GM19452 (cell line): ENCODE data around the gene SERPINB10.
"Not testable (repeated sequence)": the region's sequence is repeated elsewhere in the genome, so short reads cannot be mapped to it uniquely, and the experiment has no call there.

Experiments
- ATAC-seq: cut with Tn5 transposase; IDR thresholded peaks from one replicate; pipeline ENCODE4 v1.9.1; 2021; ENCODE audit not compliant: unreplicated experiment

The SERPINB10 gene

GRCh38 chr18:63890950-63891304 lies 16.8 kb upstream of the SERPINB10 start:
- no peak for ATAC-seq

GRCh38 chr18:63892566-63892965 lies 15.2 kb upstream of the SERPINB10 start:
- no peak for ATAC-seq

GRCh38 chr18:63894106-63894772 lies 13.5 kb upstream of the SERPINB10 start:
- no peak for ATAC-seq

GRCh38 chr18:63895190-63895589 lies 12.6 kb upstream of the SERPINB10 start:
- ATAC-seq = no peak

GRCh38 chr18:63897072-63897471 lies 10.7 kb upstream of the SERPINB10 start:
- ATAC-seq = no peak

GRCh38 chr18:63899206-63899605 lies 8.6 kb upstream of the SERPINB10 start:
- no peak for ATAC-seq

GRCh38 chr18:63903851-63904570 lies 3.7 kb upstream of the SERPINB10 start:
- no peak for ATAC-seq

GRCh38 chr18:63904694-63905093 lies 3.1 kb upstream of the SERPINB10 start:
- ATAC-seq = no peak

GRCh38 chr18:63905361-63905760 lies 2.4 kb upstream of the SERPINB10 start:
- no peak for ATAC-seq

GRCh38 chr18:63906056-63906455 lies 1.7 kb upstream of the SERPINB10 start:
- ATAC-seq = no peak

GRCh38 chr18:63908858-63909257 lies 1.1 kb downstream of the SERPINB10 start:
- no peak for ATAC-seq

- ATAC-seq = peak; percentile 66
These were observed 2.1 kb downstream of the SERPINB10 start for GRCh38 chr18:63909870-63910269.

GRCh38 chr18:63917817-63918216 lies 10.1 kb downstream of the SERPINB10 start:
- no peak for ATAC-seq

GRCh38 chr18:63922049-63922448 lies 14.3 kb downstream of the SERPINB10 start:
- no peak for ATAC-seq

- no peak for ATAC-seq
These were observed 16.8 kb downstream of the SERPINB10 start for GRCh38 chr18:63924551-63924950.

- no peak for ATAC-seq
These were observed 20.6 kb downstream of the SERPINB10 start for GRCh38 chr18:63928331-63928730.

GRCh38 chr18:63929369-63929768 lies 21.6 kb downstream of the SERPINB10 start:
- not testable (repeated sequence) for ATAC-seq

GRCh38 chr18:63930773-63931354 lies 23.1 kb downstream of the SERPINB10 start:
- ATAC-seq = no peak

- peak; percentile 99 for ATAC-seq
These were observed 28.6 kb downstream of the SERPINB10 start for GRCh38 chr18:63936156-63936931.

- peak; percentile 19 for ATAC-seq
These were observed 29.2 kb downstream of the SERPINB10 start for GRCh38 chr18:63936932-63937393.

GRCh38 chr18:63940008-63940407 lies 32.2 kb downstream of the SERPINB10 start:
- ATAC-seq = no peak
